H1 (cell line): Measurements from ENCODE around the gene PCDH9. TPM values are rescaled to one million over a fixed set of nuclear protein-coding genes. Genes with fewer than 3 reads are reported as not detected.

ENCODE experiments used
- KDM5A ChIP-seq: fragments of 200-600 bp; IDR thresholded peaks from 2 replicates; pipeline ENCODE4 v1.7.1; 2012; ENCODE audit warnings: mild to moderate bottlenecking, low read length, inconsistent platforms, mixed read lengths
- POLR2A ChIP-seq, 2 experiments: IDR thresholded peaks; 1 replicate in 1 of 2; 2 replicates in 1 of 2; pipeline ENCODE4 v1.6.1; 2011; ENCODE audit warnings: low read depth in 2 of 2, low read length in 2 of 2, mild to moderate bottlenecking in 2 of 2; ENCODE audit errors: control extremely low read depth in 1 of 2
- TAF7 ChIP-seq: optimal IDR thresholded peaks from 2 replicates; pipeline ENCODE3; 2011; ENCODE audit warnings: low read depth, mild to moderate bottlenecking, inconsistent platforms, low read length, moderate library complexity, borderline replicate concordance
- TCF12 ChIP-seq: IDR thresholded peaks from 2 replicates; pipeline ENCODE4 v1.6.1; 2011; ENCODE audit warnings: low read depth, mild to moderate bottlenecking, low read length
- TEAD4 ChIP-seq: IDR thresholded peaks from 2 replicates; pipeline ENCODE4 v1.6.1; 2012; ENCODE audit warnings: low read depth, low read length, inconsistent platforms, mixed read lengths
- polyA plus RNA-seq, 7 experiments: library from polyadenylated mRNA; depleted of rRNA in 3 of 7; stranded (reverse) in 5 of 7; unstranded in 2 of 7; fragments of >200 nt in 5 of 7; fragments of 200-250 nt in 2 of 7; gene quantifications; 1 replicate in 5 of 7; 2 replicates in 1 of 7; 4 replicates in 1 of 7; pipeline versions ENCODE4 v1.2.1 to v1.2.3, GENCODE V29; 2011 to 2013; ENCODE audit warnings: missing spikeins in 2 of 7, mixed read lengths in 2 of 7
- total RNA-seq: library from RNA; stranded (reverse); fragmentation: NEBNext Ultra II Directional; extraction: Animal tissue kit (Norgen Biotek cat#: 25700); gene quantifications from 2 replicates; pipeline ENCODE4 v1.2.1, GENCODE V29; 2021

Gene PCDH9
- total and polyA plus RNA-seq, 2 of the 8 experiments (the other 6 are each of a cell fraction or from before 2014, with no cell fraction given), result 0.12 to 0.60 TPM

DNA sequence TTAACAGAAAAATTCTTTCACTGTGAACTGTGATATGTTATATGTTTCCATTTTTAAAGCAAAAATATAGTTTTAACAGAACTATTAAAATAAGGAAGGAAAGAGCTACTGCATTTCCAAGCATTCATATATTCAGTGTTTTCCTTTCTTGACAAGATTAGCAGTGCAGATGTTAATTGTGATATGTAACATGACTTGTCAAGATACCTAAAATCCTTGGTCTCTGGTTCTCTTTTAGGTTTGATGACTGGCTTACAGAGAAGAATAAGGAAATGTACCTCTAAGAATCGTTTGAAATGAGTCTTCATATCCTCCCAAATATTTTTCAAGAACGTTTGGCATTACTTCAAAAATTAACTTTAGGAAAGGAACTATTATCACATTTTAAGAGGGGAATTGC is 907.2 kb downstream of the PCDH9 start (continued):
- no peak for TF ChIP-seq TAF7
- no peak for TF ChIP-seq TEAD4
- no peak for TF ChIP-seq POLR2A (IDR thresholded peaks at IDR 0.05; ENCODE audit: control extremely low read depth in 1 of 2, low read depth in 2 of 2, low read length in 2 of 2)
- no peak for TF ChIP-seq KDM5A
- TF ChIP-seq TCF12, result no peak
